SK-N-SH treated with all-trans-retinoic acid at 6 μM for 48 hours (cell line): ENCODE measurements around the gene KRT35.

Source experiments
- ATAC-seq: fragments of 200-7000 bp; cut with Tn5 transposase; 3 replicates; pipeline ENCODE4 v1.9.1; 2020; ENCODE audit warnings: mild to moderate bottlenecking, moderate library complexity
- BACH2 ChIP-seq: fragments of 250-450 bp; sonication (Bioruptor Pico); IDR thresholded peaks from 2 replicates; pipeline ENCODE4 v1.9.0; 2021; ENCODE audit warnings: mild to moderate bottlenecking, borderline replicate concordance
- CREB5 ChIP-seq: fragments of 250-450 bp; sonication (Bioruptor Pico); IDR thresholded peaks from 2 replicates; pipeline ENCODE4 v1.5.1; 2020; ENCODE audit warnings: low read depth, mild to moderate bottlenecking, moderate library complexity
- CSDC2 ChIP-seq: fragments of 250-450 bp; sonication (Bioruptor Pico); IDR thresholded peaks from 2 replicates; pipeline ENCODE4 v1.5.0; 2020; ENCODE audit warnings: mild to moderate bottlenecking, moderate library complexity
- CSRNP3 ChIP-seq: fragments of 250-450 bp; sonication (Bioruptor Pico); IDR thresholded peaks from 2 replicates; pipeline ENCODE4 v1.5.1; 2021; ENCODE audit warnings: mild to moderate bottlenecking, moderate library complexity
- ESRRG ChIP-seq: fragments of 250-450 bp; sonication (Bioruptor Pico); IDR thresholded peaks from 2 replicates; pipeline ENCODE4 v1.6.1; 2021; ENCODE audit warnings: mild to moderate bottlenecking
- GLIS3 ChIP-seq: fragments of 250-450 bp; sonication (Bioruptor Pico); IDR thresholded peaks from 2 replicates; pipeline ENCODE4 v1.5.0; 2020; ENCODE audit warnings: mild to moderate bottlenecking, moderate library complexity
- ISL1 ChIP-seq: fragments of 250-450 bp; sonication (Bioruptor Pico); IDR thresholded peaks from 2 replicates; pipeline ENCODE4 v2.1.2; 2022; ENCODE audit warnings: mild to moderate bottlenecking, moderate library complexity
- OSR1 ChIP-seq: fragments of 250-450 bp; sonication (Bioruptor Pico); IDR thresholded peaks from 2 replicates; pipeline ENCODE4 v1.8.0; 2022; ENCODE audit warnings: moderate library complexity, mild to moderate bottlenecking, inconsistent platforms
- PATZ1 ChIP-seq: fragments of 250-450 bp; sonication (Bioruptor Pico); IDR thresholded peaks from 2 replicates; pipeline ENCODE4 v1.8.0; 2020; ENCODE audit warnings: mild to moderate bottlenecking, moderate library complexity, borderline replicate concordance
- POU6F1 ChIP-seq: fragments of 250-450 bp; sonication (Bioruptor Pico); IDR thresholded peaks from 2 replicates; pipeline ENCODE4 v1.8.0; 2021; ENCODE audit warnings: low read depth, mild to moderate bottlenecking, moderate library complexity, borderline replicate concordance
- PPARA ChIP-seq: fragments of 250-450 bp; sonication (Bioruptor Pico); IDR thresholded peaks from 2 replicates; pipeline ENCODE4 v1.5.0; 2020; ENCODE audit warnings: mild to moderate bottlenecking, borderline replicate concordance
- RARB ChIP-seq: fragments of 250-450 bp; sonication (Bioruptor Pico); IDR thresholded peaks from 2 replicates; pipeline ENCODE4 v1.8.0; 2021; ENCODE audit warnings: mild to moderate bottlenecking, moderate library complexity
- TCF4 ChIP-seq: fragments of 250-450 bp; sonication (Bioruptor Pico); IDR thresholded peaks from 2 replicates; pipeline ENCODE4 v1.8.0; 2021; ENCODE audit warnings: mild to moderate bottlenecking, moderate library complexity, borderline replicate concordance
- TOX ChIP-seq: fragments of 250-450 bp; sonication (Bioruptor Pico); IDR thresholded peaks from 2 replicates; pipeline ENCODE4 v1.8.0; 2021; ENCODE audit warnings: mild to moderate bottlenecking, moderate library complexity, borderline replicate concordance
- TSHZ2 ChIP-seq: fragments of 250-450 bp; sonication (Bioruptor Pico); IDR thresholded peaks from 2 replicates; pipeline ENCODE4 v1.5.0; 2020; ENCODE audit warnings: mild to moderate bottlenecking, moderate library complexity
- ZC3H10 ChIP-seq: fragments of 250-450 bp; sonication (Bioruptor Pico); IDR thresholded peaks from 2 replicates; pipeline ENCODE4 v1.5.1; 2021; ENCODE audit warnings: mild to moderate bottlenecking, moderate library complexity
- ZFP30 ChIP-seq: fragments of 450-650 bp; formaldehyde crosslinking; IDR thresholded peaks from 2 replicates; pipeline ENCODE4 v1.5.0; 2022; ENCODE audit warnings: mild to moderate bottlenecking, moderate library complexity
- ZNF565 ChIP-seq: fragments of 450-650 bp; formaldehyde crosslinking; conservative IDR thresholded peaks from 2 replicates; pipeline ENCODE4 v1.5.0; 2020; ENCODE audit warnings: low read depth, mild to moderate bottlenecking, moderate library complexity
- ZNF70 ChIP-seq: fragments of 450-650 bp; formaldehyde crosslinking; IDR thresholded peaks from 2 replicates; pipeline ENCODE4 v1.5.0; 2020; ENCODE audit warnings: mild to moderate bottlenecking, moderate library complexity
- ZNF8 ChIP-seq: fragments of 450-650 bp; formaldehyde crosslinking; IDR thresholded peaks from 2 replicates; pipeline ENCODE4 v1.5.0; 2020; ENCODE audit warnings: mild to moderate bottlenecking, moderate library complexity

The KRT35 gene

GRCh38 chr17:41524261-41524660, 43.3 kb upstream of the KRT35 start:
- TF ChIP-seq POU6F1 (no peak), BACH2 (CRISPR knock-in tag) (no peak), ZNF565 (no peak), ZC3H10 (no peak)
- TF ChIP-seq, all 23 proteins: peak for 0

GRCh38 chr17:41523787-41524186, 42.8 kb upstream of the KRT35 start:
- ATAC-seq, result peak; percentile 66
- TF ChIP-seq CREB5 (CRISPR knock-in tag), result no peak
- no peak; the same call in 1 of the 2 replicates for TF ChIP-seq TCF4 (CRISPR knock-in tag)
- TF ChIP-seq RARB (CRISPR knock-in tag), result no peak
- no peak for TF ChIP-seq ZNF70 (CRISPR knock-in tag)
- no peak for TF ChIP-seq ZC3H10
- no peak for TF ChIP-seq CSRNP3 (CRISPR knock-in tag)
- TF ChIP-seq POU6F1, result no peak
- TF ChIP-seq ESRRG (CRISPR knock-in tag), result no peak
- no peak for TF ChIP-seq ISL1 (CRISPR knock-in tag)
- no peak for TF ChIP-seq TOX (CRISPR knock-in tag)
- TF ChIP-seq ZFP30 (CRISPR knock-in tag), result no peak
- no peak for TF ChIP-seq GLIS3 (CRISPR knock-in tag)
- TF ChIP-seq BACH2 (CRISPR knock-in tag), result no peak
- no peak for TF ChIP-seq CSDC2 (CRISPR knock-in tag)
- no peak for TF ChIP-seq OSR1 (CRISPR knock-in tag)
- TF ChIP-seq PPARA, result no peak
- TF ChIP-seq ZNF8 (CRISPR knock-in tag), result no peak
- no peak for TF ChIP-seq PATZ1
- TF ChIP-seq TSHZ2 (CRISPR knock-in tag), result no peak

More at GRCh38 chr17:41524261-41524660, 43.3 kb upstream of the KRT35 start:
- ATAC-seq, result no peak

- ATAC-seq, result no peak
- TF ChIP-seq ISL1 (CRISPR knock-in tag), result no peak
- TF ChIP-seq, all 23 proteins: peak for 0
Measured at GRCh38 chr17:41523225-41523593, 42.3 kb upstream of the KRT35 start.
